T-cell (primary cell): Measurements from ENCODE around the gene RASSF4. TPM values are rescaled to one million over a fixed set of nuclear protein-coding genes. Genes with fewer than 3 reads are reported as not detected.

Experiments used
- ATAC-seq, 4 experiments: fragments of 200-7000 bp in 3 of 4; fragments of 150-1000 bp in 1 of 4; cut with Tn5 transposase; replicated peaks in 1 of 4; 1 replicate in 3 of 4; 2 replicates in 1 of 4; pipeline ENCODE4 v1.10.0; 2021; ENCODE audit warnings: moderate library complexity in 3 of 4, mild to moderate bottlenecking in 2 of 4, moderate number of reproducible peaks in 1 of 4
- CTCF ChIA-PET, 2 donors: fragments of 300-600 bp; sonication (Branson Sonifier 250); formaldehyde crosslinking; loops; one replicate each; lab custom pipeline; 2022; ENCODE audit warnings: antibody characterized with exemption in 2 of 2; lab: Charles Lee
- POLR2A ChIA-PET, 2 donors: fragments of 300-600 bp; sonication (Branson Sonifier 250); formaldehyde crosslinking; loops; one replicate each; lab custom pipeline; 2022; ENCODE audit warnings: antibody characterized with exemption in 2 of 2; lab: Charles Lee
- DNase-seq, 35 experiments: peaks; one replicate each; pipeline versions ENCODE4 v3.0.0 to v3.0.0-alpha.2; 2013 to 2023
- H3K27ac ChIP-seq: one replicate; pipeline ENCODE4 v1.5.1; 2013; ENCODE audit warnings: low read length
- H3K27me3 ChIP-seq, 2 experiments: replicated peaks in 1 of 2; 1 replicate in 1 of 2; 2 replicates in 1 of 2; pipeline versions ENCODE4 v1.6.1 to v1.7.0; 2013; ENCODE audit warnings: low read length in 1 of 2, mixed read lengths in 1 of 2; ENCODE audit not compliant: control insufficient read depth in 2 of 2, insufficient read depth in 2 of 2; ENCODE audit errors: extremely low read depth in 1 of 2
- H3K36me3 ChIP-seq, 2 donors: 1 replicate in 1 of 2; 2 replicates in 1 of 2; pipeline versions ENCODE4 v1.6.1 to v1.7.0; 2013; ENCODE audit warnings: low read length in 1 of 2; ENCODE audit not compliant: control insufficient read depth in 2 of 2, insufficient read depth in 1 of 2; ENCODE audit errors: extremely low read depth in 1 of 2
- H3K4me1 ChIP-seq, 2 experiments: 1 replicate in 1 of 2; 2 replicates in 1 of 2; pipeline versions ENCODE4 v1.6.1 to v1.7.0; 2013; ENCODE audit warnings: low read length in 2 of 2, mixed read lengths in 1 of 2; ENCODE audit not compliant: insufficient read depth in 2 of 2, control insufficient read depth in 1 of 2; ENCODE audit errors: extremely low read depth in 1 of 2
- H3K4me3 ChIP-seq, 2 donors: 1 replicate in 1 of 2; 2 replicates in 1 of 2; pipeline versions ENCODE4 v1.5.1 to v1.7.0; 2013; ENCODE audit warnings: mild to moderate bottlenecking in 2 of 2, low read length in 1 of 2, moderate library complexity in 1 of 2; ENCODE audit not compliant: control insufficient read depth in 1 of 2; ENCODE audit errors: extremely low read depth in 1 of 2
- H3K9me3 ChIP-seq: 2 replicates; pipeline ENCODE4 v1.7.0; 2013
- H3K27ac Mint-ChIP-seq, 2 donors: one replicate each; pipeline ENCODE4 v1.8.0; 2020 to 2021; ENCODE audit warnings: mild to moderate bottlenecking in 2 of 2, mixed read lengths in 2 of 2
- H3K27me3 Mint-ChIP-seq, 2 donors: one replicate each; pipeline ENCODE4 v1.8.0; 2021 to 2022; ENCODE audit warnings: mixed read lengths in 2 of 2
- H3K36me3 Mint-ChIP-seq: one replicate; pipeline ENCODE4 v1.8.0; 2021; ENCODE audit warnings: mixed read lengths
- H3K4me1 Mint-ChIP-seq, 3 donors: one replicate each; pipeline ENCODE4 v1.8.0; 2020 to 2022; ENCODE audit warnings: mixed read lengths in 3 of 3, mild to moderate bottlenecking in 1 of 3
- H3K4me3 Mint-ChIP-seq, 3 donors: one replicate each; pipeline ENCODE4 v1.8.0; 2020 to 2022; ENCODE audit warnings: mild to moderate bottlenecking in 3 of 3, mixed read lengths in 3 of 3, moderate library complexity in 3 of 3
- H3K9me3 Mint-ChIP-seq, 3 donors: one replicate each; pipeline ENCODE4 v1.8.0; 2020 to 2022; ENCODE audit warnings: mixed read lengths in 3 of 3
- WGBS: methylation state at CpG from one replicate; pipeline ENCODE4 v1.1.5; 2013; ENCODE audit warnings: missing lambda C conversion rate; ENCODE audit not compliant: insufficient coverage; 5-methylcytosine and 5-hydroxymethylcytosine counted together
- total RNA-seq, 35 experiments: library from RNA in 6 of 35; stranded (reverse) in 6 of 35; fragments of 120-200 nt in 1 of 35; gene quantifications; one replicate each; pipeline versions ENCODE4 v1.2.1 to v1.2.4 and lab custom pipeline; 2013 to 2026

RASSF4 gene
- total RNA-seq, 5 donors from 2014 or later (not counting 1 experiment from before 2014, with no cell fraction given) = 0.55 to 2.8 (median 1.7) TPM

DNA sequence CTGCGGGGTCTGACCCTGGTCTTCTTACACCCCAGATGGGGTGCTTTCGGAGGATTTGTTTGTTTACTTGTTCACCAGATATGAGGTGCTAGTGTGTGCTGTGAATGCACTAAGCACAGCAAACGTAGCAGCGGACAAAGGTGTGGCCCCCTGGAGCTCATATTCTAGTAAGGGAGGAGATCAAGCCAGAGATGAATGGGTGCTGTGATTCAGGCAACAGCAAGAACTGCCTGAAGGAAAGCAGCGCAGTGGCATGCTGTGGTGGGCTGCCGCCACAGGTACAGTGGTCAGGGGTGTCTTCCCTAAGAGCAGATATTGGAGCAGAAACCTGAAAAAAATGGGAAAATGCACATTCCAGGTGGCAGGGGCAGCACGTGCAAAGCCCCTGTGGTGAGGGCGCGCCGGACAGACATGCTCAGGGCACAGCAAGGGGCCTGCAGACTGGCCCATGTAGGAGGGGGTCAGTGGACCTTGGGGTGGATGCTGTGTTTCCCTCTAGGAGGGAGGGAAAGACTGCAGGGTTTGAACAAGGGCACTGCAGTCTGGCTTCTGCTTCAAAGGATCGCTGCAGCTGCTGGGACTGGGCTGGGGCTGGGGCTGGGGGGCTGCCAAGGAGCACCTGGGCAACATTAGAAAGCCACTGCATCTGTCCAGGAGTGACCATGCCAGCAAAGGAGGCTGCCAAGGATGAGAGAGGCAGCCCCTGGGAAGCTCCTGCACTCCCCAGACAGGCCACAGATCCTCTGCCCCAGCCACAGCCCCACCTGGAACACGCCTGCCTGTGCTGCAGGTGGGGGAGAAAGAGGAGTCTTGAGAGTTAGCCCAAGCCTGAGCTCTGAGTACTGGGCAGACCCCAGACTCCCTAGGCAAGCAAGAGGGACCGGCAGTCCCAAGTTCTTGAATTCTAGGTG is 19.9 kb downstream of the RASSF4 start:
- Mint-ChIP-seq H3K27ac (no peak overlapping the region), H3K4me1 (peaks cover under 1 to 11% (median 2%) of the 10 kb centered on the region in 3 donors), H3K36me3 (no peaks in the 10 kb centered on the region), H3K27me3 (no peaks in the 10 kb centered on the region), H3K9me3 (no peaks in the 10 kb centered on the region), H3K4me3 (no peak overlapping the region)
- CTCF ChIA-PET = interaction anchor here (0.5 to 1.1 kb wide), 3 partner anchors 47 to 1313 kb away, joined by 3 to 6 read pairs (median 6); no protein-coding TSS in a partner anchor
- peaks cover 4 to 17% of the 10 kb centered on the region in 2 experiments for H3K4me1 ChIP-seq
- H3K27me3 ChIP-seq = peaks cover 0 to 23% of the 10 kb centered on the region in 2 experiments
- H3K27ac ChIP-seq = no peak overlapping the region
- H3K9me3 ChIP-seq = no peaks in the 10 kb centered on the region
- POLR2A ChIA-PET = no interaction called here
- 92% methylated on average over 12 of the region's 13 CpGs for WGBS
- no peak overlapping the region for H3K4me3 ChIP-seq
- no peak for DNase-seq
- no peaks in the 10 kb centered on the region for H3K36me3 ChIP-seq
- no peak for ATAC-seq

DNA sequence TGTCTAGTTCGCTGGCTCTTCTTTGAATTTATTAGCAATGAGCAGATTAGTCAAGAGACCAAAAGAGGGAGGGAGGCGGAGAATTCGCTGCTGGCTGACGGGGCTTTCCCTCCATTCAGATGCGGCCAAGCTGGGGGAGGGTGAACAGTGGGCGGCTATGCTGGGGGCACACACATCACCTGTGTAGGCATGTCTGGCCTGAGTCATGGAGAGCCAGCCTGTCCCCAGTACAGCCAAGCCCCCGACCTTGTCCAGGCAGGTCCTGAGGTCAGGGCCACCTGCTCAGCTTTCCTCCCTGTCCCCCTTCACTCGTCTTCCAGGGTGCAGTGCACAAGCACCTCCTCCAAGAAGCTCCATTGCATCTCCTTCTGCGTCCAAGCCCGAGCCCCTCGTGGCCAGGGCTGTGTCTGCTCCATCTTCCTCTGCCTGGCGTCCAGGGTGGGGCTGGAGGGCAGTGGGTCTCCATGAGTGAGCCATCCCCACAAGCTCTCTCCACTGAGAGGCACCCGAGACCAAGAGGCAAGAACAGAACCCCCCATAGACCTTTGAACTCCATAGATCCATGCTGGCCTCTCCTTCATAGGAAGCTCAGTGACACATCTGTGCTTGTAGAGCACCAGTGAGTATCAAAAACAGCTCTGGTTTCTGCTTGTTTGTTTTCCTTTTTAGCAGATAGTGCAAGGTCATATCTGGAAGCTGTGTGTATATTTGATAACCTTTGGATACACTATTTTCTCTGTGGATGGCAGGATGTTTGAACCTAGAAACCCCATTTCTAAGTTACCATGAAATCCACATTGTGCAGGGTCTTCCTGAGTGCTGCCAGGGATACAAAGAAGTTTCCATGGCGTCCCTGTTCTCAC is 20.9 kb downstream of the RASSF4 start:
- ChIA-PET POLR2A (no interaction called here), CTCF (interaction anchor here in 1 of 2 donors (0.6 kb wide), 1 partner anchor 50 kb away, joined by 3 read pairs; no protein-coding TSS in a partner anchor)
- ATAC-seq = no peak
- Histone ChIP-seq H3K27ac (no peak overlapping the region), H3K4me1 (peaks cover 2 to 10% of the 10 kb centered on the region in 2 experiments), H3K4me3 (no peak overlapping the region), H3K9me3 (no peaks in the 10 kb centered on the region), H3K36me3 (no peaks in the 10 kb centered on the region), H3K27me3 (peaks cover 0 to 26% of the 10 kb centered on the region in 2 experiments)
- Mint-ChIP-seq H3K27me3 (no peaks in the 10 kb centered on the region), H3K36me3 (no peaks in the 10 kb centered on the region), H3K9me3 (no peaks in the 10 kb centered on the region), H3K4me1 (peaks cover 0 to 8% (median 0%) of the 10 kb centered on the region in 3 donors), H3K4me3 (no peak overlapping the region), H3K27ac (no peak overlapping the region)
- DNase-seq = no peak
- whole genome bisulfite sequencing = 51% methylated on average over 8 of the region's 14 CpGs

GRCh38 chr10:44981172-44982113 is 21.8 kb downstream of the RASSF4 start:
- 85% methylated on average over 9 of the region's 11 CpGs for WGBS
- H3K36me3 Mint-ChIP-seq = no peaks in the 10 kb centered on the region
- H3K9me3 Mint-ChIP-seq = no peaks in the 10 kb centered on the region
- ChIA-PET POLR2A (no interaction called here), CTCF (no interaction called here)
- Histone ChIP-seq H3K36me3 (no peaks in the 10 kb centered on the region), H3K27ac (no peak overlapping the region), H3K4me3 (no peak overlapping the region), H3K4me1 (peaks cover 2 to 10% of the 10 kb centered on the region in 2 experiments), H3K27me3 (peaks cover 0 to 22% of the 10 kb centered on the region in 2 experiments), H3K9me3 (no peaks in the 10 kb centered on the region)
- DNase-seq (no peak), ATAC-seq (no peak)
- H3K27me3 Mint-ChIP-seq = no peaks in the 10 kb centered on the region
- no peak overlapping the region for H3K4me3 Mint-ChIP-seq
- peaks cover 0 to 5% (median 0%) of the 10 kb centered on the region in 3 donors for H3K4me1 Mint-ChIP-seq
- H3K27ac Mint-ChIP-seq = no peak overlapping the region

DNA sequence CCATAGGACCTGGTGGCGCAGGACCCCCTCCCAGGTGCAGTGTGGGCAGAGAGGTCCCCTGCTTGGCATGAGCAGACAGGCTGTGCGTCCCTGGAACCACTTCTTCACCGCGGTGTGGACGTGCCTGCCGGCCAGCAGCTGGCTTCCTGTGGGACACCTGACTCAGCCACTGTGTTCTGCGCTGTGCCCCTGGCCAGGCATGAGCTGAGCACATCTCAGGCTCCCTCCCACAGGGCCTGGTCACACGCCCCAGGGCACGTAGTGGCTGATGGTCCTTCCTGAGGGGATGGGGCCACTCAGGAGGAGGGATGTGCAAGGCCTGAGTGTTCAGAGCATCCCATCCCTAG is 22.5 kb downstream of the RASSF4 start:
- peaks cover 0 to 3% (median 0%) of the 10 kb centered on the region in 3 donors for H3K4me1 Mint-ChIP-seq
- H3K9me3 Mint-ChIP-seq = no peaks in the 10 kb centered on the region
- 91% methylated on average over 8 of the region's 9 CpGs for WGBS
- Histone ChIP-seq H3K4me3 (no peak overlapping the region), H3K9me3 (no peaks in the 10 kb centered on the region), H3K27ac (no peak overlapping the region), H3K27me3 (peaks cover 0 to 22% of the 10 kb centered on the region in 2 experiments), H3K36me3 (no peaks in the 10 kb centered on the region), H3K4me1 (peaks cover 2 to 10% of the 10 kb centered on the region in 2 experiments)
- H3K4me3 Mint-ChIP-seq = no peak overlapping the region
- ATAC-seq (no peak), DNase-seq (no peak)
- ChIA-PET POLR2A (no interaction called here), CTCF (no interaction called here)
- no peaks in the 10 kb centered on the region for H3K36me3 Mint-ChIP-seq
- H3K27ac Mint-ChIP-seq = no peak overlapping the region
- no peaks in the 10 kb centered on the region for H3K27me3 Mint-ChIP-seq

- Histone ChIP-seq H3K36me3 (no peaks in the 10 kb centered on the region), H3K27me3 (peaks cover 0 to 19% of the 10 kb centered on the region in 2 experiments), H3K4me1 (peaks cover 2 to 10% of the 10 kb centered on the region in 2 experiments), H3K4me3 (no peak overlapping the region), H3K27ac (no peak overlapping the region), H3K9me3 (no peaks in the 10 kb centered on the region)
- WGBS = 75% methylated on average over 7 of the region's 9 CpGs
- ATAC-seq (no peak), DNase-seq (no peak)
- no peak overlapping the region for H3K4me3 Mint-ChIP-seq
- H3K9me3 Mint-ChIP-seq = no peaks in the 10 kb centered on the region
- H3K36me3 Mint-ChIP-seq = no peaks in the 10 kb centered on the region
- no peak overlapping the region for H3K27ac Mint-ChIP-seq
- CTCF ChIA-PET = interaction anchor here in 1 of 2 donors (1.4 kb wide), 1 partner anchor 50 kb away, joined by 5 read pairs; no protein-coding TSS in a partner anchor
- POLR2A ChIA-PET = no interaction called here
- no peaks in the 10 kb centered on the region for H3K27me3 Mint-ChIP-seq
- peaks cover 0 to 3% (median 0%) of the 10 kb centered on the region in 3 donors for H3K4me1 Mint-ChIP-seq
These were observed 22.9 kb downstream of the RASSF4 start for GRCh38 chr10:44982496-44982895.
